ENCODE data around the gene WDR44.
"Not testable (repeated sequence)": the region's sequence is repeated elsewhere in the genome, so short reads cannot be mapped to it uniquely, and the experiment has no call there.

The WDR44 gene

DNA sequence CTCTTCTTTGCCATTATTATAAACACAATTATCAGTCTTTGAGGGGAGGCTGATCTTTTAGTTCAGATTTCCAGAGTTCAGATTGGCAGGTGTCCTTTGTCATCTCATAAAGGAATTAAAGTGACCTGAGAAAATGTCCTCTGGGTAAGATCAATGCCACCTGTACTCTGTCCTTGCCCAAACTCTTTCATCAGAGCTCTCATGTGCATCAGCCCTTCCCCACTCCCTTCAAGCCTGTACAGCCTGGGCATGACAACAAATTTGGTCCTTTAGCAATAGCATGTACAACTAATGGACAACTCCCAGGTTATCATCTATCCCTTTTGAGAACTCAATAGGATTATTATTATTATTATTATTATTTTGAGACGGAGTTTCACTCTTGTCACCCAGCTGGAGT, 140.8 kb downstream of the WDR44 start:
- not testable (repeated sequence) for DNase-seq

- no peak for DNase-seq
These were observed 147.1 kb downstream of the WDR44 start for GRCh38 chrX:118493016-118493415.

- DNase-seq = no peak
These were observed 147.9 kb downstream of the WDR44 start for GRCh38 chrX:118493653-118494297.

GRCh38 chrX:118495061-118495921, 149.4 kb downstream of the WDR44 start, which contains the start of gene DOCK11:
Gene DOCK11 (plus strand): TSS chrX:118495815. CDS start chrX:118495972, 157 bp downstream.
- DNase-seq = peak; percentile 57

DNA sequence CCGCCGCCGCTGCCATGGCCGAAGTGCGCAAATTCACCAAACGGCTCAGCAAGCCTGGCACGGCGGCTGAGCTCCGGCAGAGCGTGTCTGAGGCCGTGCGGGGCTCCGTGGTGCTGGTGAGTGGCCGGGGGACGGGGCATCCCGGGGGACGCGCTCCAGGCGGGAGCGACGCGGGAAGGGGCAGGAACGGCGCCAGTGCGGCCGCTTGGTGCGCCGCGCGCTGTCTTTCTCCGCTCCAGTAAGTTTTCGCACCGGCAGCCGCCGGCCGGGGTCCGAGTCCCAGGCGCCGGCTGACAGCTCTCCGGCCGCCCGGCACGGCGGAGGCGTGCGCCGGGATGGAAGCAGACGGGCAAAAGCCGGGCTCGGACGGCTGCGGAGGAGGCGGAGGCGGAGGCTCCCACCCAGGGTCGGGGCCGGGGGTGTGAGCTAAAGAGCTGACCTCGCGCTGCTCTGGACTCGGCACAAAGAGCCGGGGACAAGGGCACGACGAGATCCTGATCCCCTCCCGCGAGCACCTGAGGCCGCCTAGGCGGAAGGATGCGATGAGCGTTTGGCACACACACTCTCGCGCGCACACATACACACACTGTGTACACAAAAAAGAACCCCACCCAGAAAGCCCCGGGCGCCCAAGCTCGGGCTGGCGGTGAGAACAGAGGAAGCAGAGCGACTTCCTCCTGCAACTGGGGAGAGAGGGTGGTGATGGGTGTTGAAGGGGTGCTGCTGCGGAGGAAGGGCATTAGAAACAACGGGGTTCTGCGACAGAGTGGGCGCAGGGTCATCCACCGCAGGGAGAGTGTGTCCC, 150.3 kb downstream of the WDR44 start:
- peak; percentile 55 for DNase-seq

GRCh38 chrX:118496763-118497079, 150.8 kb downstream of the WDR44 start:
- no peak for DNase-seq

GRCh38 chrX:118497180-118497818, 151.4 kb downstream of the WDR44 start:
- DNase-seq = no peak

- no peak for DNase-seq
These were observed 152.4 kb downstream of the WDR44 start for GRCh38 chrX:118498351-118498750.

- DNase-seq = no peak
These were observed 152.8 kb downstream of the WDR44 start for GRCh38 chrX:118498755-118499154.

- no peak for DNase-seq
These were observed 153.4 kb downstream of the WDR44 start for GRCh38 chrX:118499295-118499694.
